ENCODE measurements around the gene RTEL1. TPM values are rescaled to one million over a fixed set of nuclear protein-coding genes. Genes with fewer than 3 reads are reported as not detected.
"Not testable (repeated sequence)": the region's sequence is repeated elsewhere in the genome, so short reads cannot be mapped to it uniquely, and the experiment has no call there.

Gene RTEL1
- total RNA-seq, 1 donor from 2014 or later = 8.2 TPM

- DNase-seq (ENCODE audit: low spot score in 2 of 2) (peak in 1 of 2 donors; percentile 12), FAIRE-seq (no peak)
Observed at GRCh38 chr20:63705232-63706026, 47.3 kb downstream of the RTEL1 start.

GRCh38 chr20:63706027-63706695, 48.0 kb downstream of the RTEL1 start:
- DNase-seq (ENCODE audit: low spot score in 2 of 2) (peak in 1 of 2 donors; percentile 12), FAIRE-seq (no peak)

GRCh38 chr20:63706852-63707557, 48.9 kb downstream of the RTEL1 start:
- peak; percentile 22 to 32 for DNase-seq (ENCODE audit: low spot score in 2 of 2)
- FAIRE-seq = no peak

- DNase-seq (ENCODE audit: low spot score in 2 of 2) (peak; percentile 95 to 98), FAIRE-seq (no peak)
Observed at GRCh38 chr20:63707558-63708300, 49.6 kb downstream of the RTEL1 start, which contains the start of the genes ARFRP1 and ZGPAT. Gene ARFRP1 (minus strand): TSS chr20:63707976. CDS start chr20:63707091, 885 bp downstream. Gene ZGPAT (plus strand): TSS chr20:63708039. CDS start chr20:63708581, 542 bp downstream.

- FAIRE-seq (no peak), DNase-seq (ENCODE audit: low spot score in 2 of 2) (peak in 1 of 2 donors; percentile 14)
Observed at GRCh38 chr20:63708301-63709148, 50.4 kb downstream of the RTEL1 start.

GRCh38 chr20:63709149-63709527, 51.0 kb downstream of the RTEL1 start:
- no peak for DNase-seq (ENCODE audit: low spot score in 2 of 2)
- no peak for FAIRE-seq

GRCh38 chr20:63711085-63711645, 53.1 kb downstream of the RTEL1 start:
- FAIRE-seq (no peak), DNase-seq (ENCODE audit: low spot score in 2 of 2) (no peak)

- DNase-seq (ENCODE audit: low spot score in 2 of 2) (no peak), FAIRE-seq (no peak)
Observed at GRCh38 chr20:63712191-63712590, 54.1 kb downstream of the RTEL1 start.

- no peak for DNase-seq (ENCODE audit: low spot score in 2 of 2)
- no peak for FAIRE-seq
Observed at GRCh38 chr20:63714858-63715257, 56.7 kb downstream of the RTEL1 start.

- FAIRE-seq (no peak), DNase-seq (ENCODE audit: low spot score in 2 of 2) (no peak)
Observed at GRCh38 chr20:63718996-63719395, 60.9 kb downstream of the RTEL1 start.

GRCh38 chr20:63722967-63723622, 65.0 kb downstream of the RTEL1 start:
- not testable (repeated sequence) for FAIRE-seq; DNase-seq (ENCODE audit: low spot score in 2 of 2)

GRCh38 chr20:63730189-63730733, 72.1 kb downstream of the RTEL1 start:
- not testable (repeated sequence) for DNase-seq (ENCODE audit: low spot score in 2 of 2); FAIRE-seq

GRCh38 chr20:63731410-63731809, 73.3 kb downstream of the RTEL1 start:
- no peak for FAIRE-seq
- no peak for DNase-seq (ENCODE audit: low spot score in 2 of 2)

GRCh38 chr20:63732118-63733095, 74.3 kb downstream of the RTEL1 start:
- no peak for FAIRE-seq
- DNase-seq (ENCODE audit: low spot score in 2 of 2) = no peak

GRCh38 chr20:63733117-63733516, 75.0 kb downstream of the RTEL1 start:
- no peak for FAIRE-seq
- no peak for DNase-seq (ENCODE audit: low spot score in 2 of 2)

- DNase-seq (ENCODE audit: low spot score in 2 of 2) (no peak), FAIRE-seq (no peak)
Observed at GRCh38 chr20:63733579-63734081, 75.5 kb downstream of the RTEL1 start.
